Measurements from ENCODE around the gene ADAMTSL2. TPM values are rescaled to one million over a fixed set of nuclear protein-coding genes. Genes with fewer than 3 reads are reported as not detected.

Gene ADAMTSL2
- total RNA-seq, 1 donor from 2014 or later: 0.54 TPM

DNA sequence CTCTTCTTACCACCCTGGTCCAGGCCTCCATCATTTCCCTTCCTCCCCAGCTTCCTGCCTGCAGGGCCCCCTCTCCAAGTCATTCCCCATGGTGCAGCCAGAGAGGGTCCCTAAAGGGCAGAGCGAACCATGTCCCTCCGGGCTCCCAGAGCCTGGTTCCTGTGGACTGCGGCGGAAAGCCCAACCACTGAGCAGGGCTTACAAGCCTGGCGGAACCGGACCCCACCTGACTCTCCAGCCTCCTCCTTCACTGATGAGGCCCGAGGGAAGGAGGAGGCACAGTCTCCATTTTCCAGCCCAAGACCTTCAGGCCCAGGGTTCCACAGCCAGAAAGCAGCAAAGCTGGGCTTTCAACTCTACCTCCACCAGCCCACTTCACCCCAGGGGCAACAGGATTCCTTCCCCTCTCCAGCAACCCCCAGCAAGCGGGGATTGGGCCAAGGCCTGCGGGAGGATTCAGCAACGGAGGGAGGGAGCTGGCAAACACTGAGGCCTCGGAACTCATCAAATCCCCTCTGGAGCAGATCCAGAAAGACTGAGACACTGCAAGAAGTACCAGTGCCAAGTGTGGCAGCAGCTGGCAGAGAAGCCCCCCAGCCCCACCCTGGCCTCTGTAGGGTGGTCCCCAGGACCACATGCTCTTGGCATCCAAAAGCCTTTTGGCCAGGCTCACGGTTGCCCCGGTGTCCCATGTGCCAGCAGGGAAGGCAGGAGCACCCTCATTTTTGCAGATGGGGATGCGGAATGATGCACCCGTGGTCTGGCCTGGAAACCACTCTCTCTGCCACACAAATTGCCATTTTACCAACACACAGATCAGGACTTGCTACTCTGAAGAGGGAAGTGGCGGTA lies 71.6 kb downstream of the ADAMTSL2 start:
- H3K36me3 ChIP-seq (ENCODE audit: control insufficient read depth, insufficient read depth, low read length): no peaks in the 10 kb centered on the region
- H3K27me3 ChIP-seq (ENCODE audit: control insufficient read depth, insufficient read depth, low read length): peaks cover 42% of the 10 kb centered on the region
- H3K4me3 ChIP-seq (ENCODE audit: low read depth, low read length): no peak overlapping the region
- TF ChIP-seq, protein P1, sequence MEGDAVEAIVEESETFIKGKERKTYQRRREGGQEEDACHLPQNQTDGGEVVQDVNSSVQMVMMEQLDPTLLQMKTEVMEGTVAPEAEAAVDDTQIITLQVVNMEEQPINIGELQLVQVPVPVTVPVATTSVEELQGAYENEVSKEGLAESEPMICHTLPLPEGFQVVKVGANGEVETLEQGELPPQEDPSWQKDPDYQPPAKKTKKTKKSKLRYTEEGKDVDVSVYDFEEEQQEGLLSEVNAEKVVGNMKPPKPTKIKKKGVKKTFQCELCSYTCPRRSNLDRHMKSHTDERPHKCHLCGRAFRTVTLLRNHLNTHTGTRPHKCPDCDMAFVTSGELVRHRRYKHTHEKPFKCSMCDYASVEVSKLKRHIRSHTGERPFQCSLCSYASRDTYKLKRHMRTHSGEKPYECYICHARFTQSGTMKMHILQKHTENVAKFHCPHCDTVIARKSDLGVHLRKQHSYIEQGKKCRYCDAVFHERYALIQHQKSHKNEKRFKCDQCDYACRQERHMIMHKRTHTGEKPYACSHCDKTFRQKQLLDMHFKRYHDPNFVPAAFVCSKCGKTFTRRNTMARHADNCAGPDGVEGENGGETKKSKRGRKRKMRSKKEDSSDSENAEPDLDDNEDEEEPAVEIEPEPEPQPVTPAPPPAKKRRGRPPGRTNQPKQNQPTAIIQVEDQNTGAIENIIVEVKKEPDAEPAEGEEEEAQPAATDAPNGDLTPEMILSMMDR (IDR thresholded peaks at IDR 0.05; ENCODE audit: insufficient read depth, low read length, poor library complexity, severe bottlenecking): no peak
- no peak for DNase-seq (ENCODE audit: low read depth)

DNA sequence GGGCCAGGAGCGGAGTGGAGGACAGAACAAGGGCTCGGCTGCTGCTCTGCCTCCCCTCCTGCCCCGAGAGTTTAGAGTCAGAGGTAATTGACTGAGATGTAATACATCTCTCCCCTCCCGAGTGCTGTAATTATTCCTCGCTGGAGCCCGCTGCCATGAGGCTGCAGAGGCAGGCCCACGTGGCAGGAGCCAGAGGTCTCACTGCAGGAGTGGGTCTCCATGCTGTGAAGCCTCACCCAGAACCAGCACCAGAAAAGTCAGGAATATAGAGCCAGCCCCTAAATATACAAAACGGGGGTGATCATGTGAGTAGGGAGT lies 72.2 kb downstream of the ADAMTSL2 start:
- H3K36me3 ChIP-seq (ENCODE audit: control insufficient read depth, insufficient read depth, low read length): no peaks in the 10 kb centered on the region
- TF ChIP-seq, protein P1 (IDR thresholded peaks at IDR 0.05; ENCODE audit: insufficient read depth, low read length, poor library complexity, severe bottlenecking): no peak
- peaks cover 42% of the 10 kb centered on the region for H3K27me3 ChIP-seq (ENCODE audit: control insufficient read depth, insufficient read depth, low read length)
- DNase-seq (ENCODE audit: low read depth): no peak
- no peak overlapping the region for H3K4me3 ChIP-seq (ENCODE audit: low read depth, low read length)

DNA sequence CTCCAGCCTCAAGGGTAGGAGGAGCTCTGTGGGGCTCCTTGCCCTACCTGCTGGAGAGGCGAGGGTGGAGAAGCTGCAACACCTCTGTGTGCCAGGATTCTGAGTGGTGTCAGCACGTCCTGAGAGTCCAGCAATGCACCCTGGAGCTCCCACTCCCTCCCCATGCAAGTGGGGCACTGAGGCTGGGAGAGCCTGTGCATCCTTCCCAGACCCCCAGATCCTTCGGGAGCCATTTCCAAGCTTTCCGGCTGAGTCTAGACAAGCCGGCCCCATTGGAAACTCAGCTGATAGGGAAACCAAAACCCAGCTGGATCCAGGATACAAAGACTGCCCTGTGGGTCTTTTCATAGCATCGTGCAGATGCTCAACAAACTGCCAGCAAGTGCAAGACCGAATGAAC lies 72.9 kb downstream of the ADAMTSL2 start:
- TF ChIP-seq, protein P1 (IDR thresholded peaks at IDR 0.05; ENCODE audit: insufficient read depth, low read length, poor library complexity, severe bottlenecking): no peak
- Histone ChIP-seq H3K27me3 (ENCODE audit: control insufficient read depth, insufficient read depth, low read length) (peaks cover 40% of the 10 kb centered on the region), H3K4me3 (ENCODE audit: low read depth, low read length) (no peak overlapping the region)

DNA sequence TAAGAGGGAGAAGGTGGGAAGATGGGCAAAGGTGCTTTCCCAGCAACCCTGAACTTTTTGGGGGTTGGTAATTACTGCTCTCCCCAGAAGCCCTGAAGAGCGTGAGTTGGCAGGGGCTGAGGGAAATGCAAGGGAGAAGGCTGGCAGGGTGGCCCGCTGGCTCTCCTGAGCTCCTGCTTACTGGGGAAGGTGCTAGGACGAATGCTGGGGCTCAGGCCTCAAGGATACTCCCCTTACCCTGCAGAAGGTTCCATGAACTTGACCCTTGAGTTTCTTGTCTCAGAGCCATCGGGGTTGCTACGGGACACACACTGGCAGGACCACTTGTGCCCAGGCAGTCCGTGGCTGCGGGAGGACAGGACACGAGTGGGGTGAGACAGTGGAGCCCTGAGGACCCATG lies 73.5 kb downstream of the ADAMTSL2 start:
- TF ChIP-seq, protein P1 (IDR thresholded peaks at IDR 0.05; ENCODE audit: insufficient read depth, low read length, poor library complexity, severe bottlenecking): no peak
- Histone ChIP-seq H3K4me3 (ENCODE audit: low read depth, low read length) (no peak overlapping the region), H3K27me3 (ENCODE audit: control insufficient read depth, insufficient read depth, low read length) (peaks cover 44% of the 10 kb centered on the region), H3K36me3 (ENCODE audit: control insufficient read depth, insufficient read depth, low read length) (no peaks in the 10 kb centered on the region)
- DNase-seq (ENCODE audit: low read depth): no peak

More for the DNA sequence above, 72.9 kb downstream of the ADAMTSL2 start:
- H3K36me3 ChIP-seq (ENCODE audit: control insufficient read depth, insufficient read depth, low read length): no peaks in the 10 kb centered on the region
- no peak for DNase-seq (ENCODE audit: low read depth)

DNA sequence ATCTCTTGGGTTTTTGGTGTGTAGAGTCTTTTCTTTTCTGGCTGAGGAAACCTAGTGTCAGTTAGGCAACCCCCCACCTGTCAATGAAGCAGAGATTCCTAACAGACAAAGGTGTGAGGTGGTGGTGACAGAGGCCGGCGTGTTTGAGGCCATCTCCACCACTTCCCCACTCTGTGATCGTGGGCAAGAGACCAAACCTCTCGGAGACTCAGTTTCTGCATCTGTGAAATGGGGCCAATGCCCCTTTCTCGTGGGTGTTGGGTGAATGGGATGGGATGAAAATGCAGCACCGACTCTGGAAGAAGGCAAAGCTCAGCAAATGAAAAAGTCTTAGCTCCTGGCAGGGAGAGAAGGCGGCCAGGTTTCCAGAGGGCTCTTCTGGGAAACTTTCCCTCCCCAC lies 73.9 kb downstream of the ADAMTSL2 start:
- Histone ChIP-seq H3K27me3 (ENCODE audit: control insufficient read depth, insufficient read depth, low read length) (peaks cover 42% of the 10 kb centered on the region), H3K4me3 (ENCODE audit: low read depth, low read length) (no peak overlapping the region), H3K36me3 (ENCODE audit: control insufficient read depth, insufficient read depth, low read length) (no peaks in the 10 kb centered on the region)
- TF ChIP-seq, protein P1 (IDR thresholded peaks at IDR 0.05; ENCODE audit: insufficient read depth, low read length, poor library complexity, severe bottlenecking): no peak
- DNase-seq (ENCODE audit: low read depth): no peak

DNA sequence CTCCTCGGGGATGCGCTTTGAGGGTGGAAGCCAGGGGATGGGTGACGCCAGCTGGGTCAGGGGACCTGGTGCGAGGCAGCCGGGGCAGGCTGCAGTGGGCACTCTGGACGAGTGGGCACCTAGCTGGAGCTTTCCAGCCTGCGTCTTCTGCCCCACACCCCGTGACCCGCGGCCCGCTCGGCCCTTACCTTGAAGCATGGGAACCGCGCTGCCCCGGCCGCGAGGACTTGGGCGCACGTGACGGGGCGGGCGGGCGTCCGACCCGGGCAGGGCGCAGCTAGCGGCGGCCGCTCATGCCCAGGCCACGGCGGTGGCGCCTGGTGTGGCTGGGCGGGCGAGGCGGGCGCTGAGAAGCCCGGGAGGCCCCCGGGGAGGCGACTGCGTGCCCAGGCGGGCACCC lies 74.4 kb downstream of the ADAMTSL2 start:
- no peak for DNase-seq (ENCODE audit: low read depth)
- Histone ChIP-seq H3K36me3 (ENCODE audit: control insufficient read depth, insufficient read depth, low read length) (no peaks in the 10 kb centered on the region), H3K27me3 (ENCODE audit: control insufficient read depth, insufficient read depth, low read length) (peaks cover 44% of the 10 kb centered on the region), H3K4me3 (ENCODE audit: low read depth, low read length) (no peak overlapping the region)
- TF ChIP-seq, protein P1 (IDR thresholded peaks at IDR 0.05; ENCODE audit: insufficient read depth, low read length, poor library complexity, severe bottlenecking): no peak

Data from kidney epithelial cell (primary cell).